ENCODE data around the gene TRERF1. TPM values are rescaled to one million over a fixed set of nuclear protein-coding genes. Genes with fewer than 3 reads are reported as not detected.

Gene TRERF1
- total and polyA plus RNA-seq, 2 of the 8 experiments (the other 6 are each of a cell fraction or from before 2014, with no cell fraction given): 10.8 to 21.5 TPM

- H3K36me3 ChIP-seq (ENCODE audit: control insufficient read depth in 2 of 4, insufficient read depth in 4 of 4, low read length in 3 of 4): 0 out of 8 replicates have a peak, but pooled peaks cover 0 to 1% (median 0%) of the 10 kb centered on the region in 4 experiments
- H3K27ac ChIP-seq (ENCODE audit: low read depth, low read length): no peak overlapping the region
- FAIRE-seq (no peak), DNase-seq (ENCODE audit: low read depth in 1 of 2, low spot score in 2 of 2) (no peak)
- no peaks in the 10 kb centered on the region for H3K23me2 ChIP-seq (ENCODE audit: low read depth, low read length)
- no peak overlapping the region for H3K9ac ChIP-seq (replicated peaks in 1 of 4; ENCODE audit: extremely low read depth in 1 of 4, low read depth in 3 of 4, low read length in 3 of 4)
- no peak overlapping the region for H3K56ac ChIP-seq (replicated peaks; ENCODE audit: insufficient read length, low read depth, low read length)
- no peak overlapping the region for H3K4ac ChIP-seq (replicated peaks; ENCODE audit: insufficient read length, low read depth, low read length)
- H3K4me3 ChIP-seq (ENCODE audit: extremely low read depth in 1 of 4, insufficient read depth in 2 of 4, low read depth in 3 of 4, low read length in 4 of 4): no peak overlapping the region
- H3K23ac ChIP-seq (ENCODE audit: insufficient read length): no peak overlapping the region
- no peak overlapping the region for H2BK12ac ChIP-seq (ENCODE audit: low read depth, low read length)
- H3K4me2 ChIP-seq (ENCODE audit: insufficient read depth in 1 of 2, low read depth in 2 of 2, low read length in 2 of 2): no peak overlapping the region
- no peak for TF ChIP-seq RFX5 (IDR thresholded peaks at IDR 0.05; ENCODE audit: borderline replicate concordance, low read depth, low read length)
- TF ChIP-seq BACH1 (IDR thresholded peaks at IDR 0.05; ENCODE audit: low read length): no peak
- TF ChIP-seq SAP30 (IDR thresholded peaks at IDR 0.05; ENCODE audit: insufficient read depth, insufficient replicate concordance, low read length): no peak
- no peak for TF ChIP-seq RBBP5 (IDR thresholded peaks at IDR 0.05; ENCODE audit: borderline replicate concordance, low read depth, low read length)
- no peak for TF ChIP-seq ATF2 (IDR thresholded peaks at IDR 0.05; ENCODE audit: low read length)
- TF ChIP-seq TEAD4 (IDR thresholded peaks at IDR 0.05; ENCODE audit: low read depth, low read length): no peak
- CTCF ChIA-PET (ENCODE audit: partially characterized antibody): interaction anchor here (1.0 to 1.6 kb wide), 7 partner anchors 9 to 211 kb away, joined by 3 to 4 read pairs (median 3); no protein-coding TSS in a partner anchor
- H4K91ac ChIP-seq (replicated peaks; ENCODE audit: insufficient read length, low read length): no peak overlapping the region
- H4K20me1 ChIP-seq (replicated peaks in 1 of 2; ENCODE audit: control insufficient read depth in 1 of 2, insufficient read depth in 2 of 2, low read length in 2 of 2): peaks cover 2 to 9% of the 10 kb centered on the region in 2 experiments
- peaks cover 18% of the 10 kb centered on the region for H3K79me1 ChIP-seq (ENCODE audit: low read depth, low read length)
- H2AK5ac ChIP-seq (ENCODE audit: low read depth, low read length): no peak overlapping the region
- no peak overlapping the region for H2AFZ ChIP-seq (ENCODE audit: low read length)
- WGBS, 2 experiments (ENCODE audit: extremely low coverage in 1 of 2, insufficient coverage in 1 of 2, insufficient read length in 1 of 2, insufficient replicate concordance in 2 of 2, low coverage in 1 of 2, low lambda C conversion rate in 2 of 2, missing lambda C conversion rate in 1 of 2): 95% methylated on average over 5 of the region's 5 CpGs; no CpG with 5 or more reads in 1 of the 2 experiments
- POLR2A ChIA-PET (ENCODE audit: partially characterized antibody): no interaction called here
- no peak overlapping the region for H4K8ac ChIP-seq (ENCODE audit: extremely low read depth, insufficient read depth, low read length)
- no peak overlapping the region for H3K14ac ChIP-seq (ENCODE audit: insufficient read length)
- H3K18ac ChIP-seq (ENCODE audit: extremely low read depth, low read length): no peak overlapping the region
- no peak overlapping the region for H4K5ac ChIP-seq (ENCODE audit: insufficient read length, low read depth, low read length)
- H2BK120ac ChIP-seq (replicated peaks; ENCODE audit: low read depth, low read length): no peak overlapping the region
- H3K9me3 ChIP-seq (ENCODE audit: insufficient read depth in 2 of 2, low read depth in 1 of 2, low read length in 1 of 2): no peaks in the 10 kb centered on the region
- H2BK15ac ChIP-seq (ENCODE audit: low read length): no peak overlapping the region
- peaks cover 0 to 55% of the 10 kb centered on the region in 2 experiments; a peak in 2 of 4 replicates for H3K79me2 ChIP-seq (ENCODE audit: control insufficient read depth in 1 of 2, insufficient read depth in 2 of 2, low read length in 2 of 2)
- no peaks in the 10 kb centered on the region for H3K27me3 ChIP-seq (replicated peaks in 1 of 4; ENCODE audit: control insufficient read depth in 3 of 4, extremely low read depth in 1 of 4, insufficient read depth in 3 of 4, low read length in 3 of 4)
- no peak overlapping the region for H2BK20ac ChIP-seq (ENCODE audit: low read length)
- H3K4me1 ChIP-seq (replicated peaks in 1 of 4; ENCODE audit: control insufficient read depth in 3 of 4, insufficient read depth in 4 of 4, low read length in 3 of 4): peaks cover 0 to 4% (median 1%) of the 10 kb centered on the region in 4 experiments; a peak in 2 of 7 replicates
- H2BK5ac ChIP-seq (ENCODE audit: low read depth, low read length): no peak overlapping the region
Observed at GRCh38 chr6:42336431-42336830, 115.3 kb downstream of the TRERF1 start.

All from H1 (cell line).